NB4 (cell line): ENCODE results near the gene WDR75.

Experiments used
- CTCF ChIP-seq: IDR thresholded peaks from one replicate; pipeline ENCODE4 v1.5.1; 2012; ENCODE audit warnings: low read depth, low read length
- MYC ChIP-seq: IDR thresholded peaks from 2 replicates; pipeline ENCODE4 v1.6.1; 2011; ENCODE audit warnings: low read depth, low read length
- POLR2A ChIP-seq: IDR thresholded peaks from 2 replicates; pipeline ENCODE4 v1.6.1; 2011; ENCODE audit warnings: mild to moderate bottlenecking; ENCODE audit not compliant: insufficient read length; ENCODE audit errors: extremely low read depth

GRCh38 chr2:189506514-189506976 lies 65.3 kb downstream of the WDR75 start:
- TF ChIP-seq POLR2A: no peak
- no peak for TF ChIP-seq CTCF
- TF ChIP-seq MYC: no peak
